ENCODE measurements around the gene BCL11A. TPM values are rescaled to one million over a fixed set of nuclear protein-coding genes. Genes with fewer than 3 reads are reported as not detected.

Gene BCL11A
- total RNA-seq, 4 donors from 2014 or later = 0.22 TPM; not detected in 3

DNA sequence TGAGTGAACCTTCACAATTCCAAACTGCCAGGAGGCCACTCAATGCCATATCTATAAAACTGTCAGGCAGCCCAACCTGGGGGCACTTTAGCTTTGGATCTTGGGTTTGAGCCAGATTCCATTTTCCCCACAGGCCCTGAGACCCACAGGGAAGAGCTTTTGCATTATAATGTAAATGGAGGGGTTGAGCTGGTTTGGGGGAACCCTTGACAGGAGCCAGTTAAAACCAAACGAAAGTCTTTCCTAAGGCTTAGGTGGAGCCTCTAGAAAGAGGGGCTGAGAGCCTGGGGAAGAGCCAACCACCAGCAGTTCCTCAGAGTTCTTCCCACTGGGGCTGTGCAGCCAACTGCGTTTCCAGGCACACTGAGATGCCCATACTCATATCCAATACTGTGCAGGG is 42.7 kb downstream of the BCL11A start:
- TF ChIP-seq, protein P1, sequence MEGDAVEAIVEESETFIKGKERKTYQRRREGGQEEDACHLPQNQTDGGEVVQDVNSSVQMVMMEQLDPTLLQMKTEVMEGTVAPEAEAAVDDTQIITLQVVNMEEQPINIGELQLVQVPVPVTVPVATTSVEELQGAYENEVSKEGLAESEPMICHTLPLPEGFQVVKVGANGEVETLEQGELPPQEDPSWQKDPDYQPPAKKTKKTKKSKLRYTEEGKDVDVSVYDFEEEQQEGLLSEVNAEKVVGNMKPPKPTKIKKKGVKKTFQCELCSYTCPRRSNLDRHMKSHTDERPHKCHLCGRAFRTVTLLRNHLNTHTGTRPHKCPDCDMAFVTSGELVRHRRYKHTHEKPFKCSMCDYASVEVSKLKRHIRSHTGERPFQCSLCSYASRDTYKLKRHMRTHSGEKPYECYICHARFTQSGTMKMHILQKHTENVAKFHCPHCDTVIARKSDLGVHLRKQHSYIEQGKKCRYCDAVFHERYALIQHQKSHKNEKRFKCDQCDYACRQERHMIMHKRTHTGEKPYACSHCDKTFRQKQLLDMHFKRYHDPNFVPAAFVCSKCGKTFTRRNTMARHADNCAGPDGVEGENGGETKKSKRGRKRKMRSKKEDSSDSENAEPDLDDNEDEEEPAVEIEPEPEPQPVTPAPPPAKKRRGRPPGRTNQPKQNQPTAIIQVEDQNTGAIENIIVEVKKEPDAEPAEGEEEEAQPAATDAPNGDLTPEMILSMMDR (IDR thresholded peaks at IDR 0.05) = no peak
- TF ChIP-seq POLR2A (IDR thresholded peaks at IDR 0.05) = no peak
- no peak for TF ChIP-seq EP300 (IDR thresholded peaks at IDR 0.05)
- H3K36me3 ChIP-seq = no peaks in the 10 kb centered on the region
- H3K27me3 ChIP-seq = no peaks in the 10 kb centered on the region
- 64 to 93% methylated on average over 2 of the region's 2 CpGs for WGBS, 2 donors
- peaks cover 0 to 4% (median 0%) of the 10 kb centered on the region in 4 donors for H3K4me1 ChIP-seq
- H3K27ac ChIP-seq = no peak overlapping the region
- H3K4me3 ChIP-seq = no peak overlapping the region
- DNase-seq (ENCODE audit: low spot score in 2 of 2) = no peak
- no peaks in the 10 kb centered on the region for H3K9me3 ChIP-seq

DNA sequence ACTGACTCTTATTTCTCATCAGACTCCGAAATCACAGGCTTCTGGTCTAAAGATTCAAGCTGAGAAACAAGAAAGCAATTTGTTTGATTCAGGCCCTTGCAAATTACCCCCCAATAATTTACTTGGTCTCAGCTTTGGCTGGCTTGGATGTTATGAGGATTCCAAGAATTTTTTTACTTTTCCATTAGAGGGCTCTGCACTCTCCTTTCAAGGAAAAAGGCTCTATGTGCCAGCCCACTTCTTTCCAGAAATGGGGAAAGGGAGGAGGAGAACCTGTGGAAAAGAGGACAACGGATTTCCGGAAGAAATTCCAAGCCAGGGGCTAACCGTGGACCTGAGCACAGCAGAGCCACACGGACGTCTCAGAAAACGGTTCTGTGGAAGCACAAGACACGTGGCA is 44.4 kb downstream of the BCL11A start:
- no peak overlapping the region for H3K27ac ChIP-seq
- no peak overlapping the region for H3K4me3 ChIP-seq
- TF ChIP-seq, protein P1 (IDR thresholded peaks at IDR 0.05) = no peak
- TF ChIP-seq EP300 (IDR thresholded peaks at IDR 0.05) (no peak), POLR2A (IDR thresholded peaks at IDR 0.05) (no peak)
- H3K27me3 ChIP-seq = no peaks in the 10 kb centered on the region
- no peaks in the 10 kb centered on the region for H3K36me3 ChIP-seq
- no peak for DNase-seq (ENCODE audit: low spot score in 2 of 2)
- no peaks in the 10 kb centered on the region for H3K9me3 ChIP-seq
- WGBS, 2 donors = 77% methylated on average over 8 of the region's 8 CpGs
- peaks cover 0 to 4% (median 0%) of the 10 kb centered on the region in 4 donors for H3K4me1 ChIP-seq

DNA sequence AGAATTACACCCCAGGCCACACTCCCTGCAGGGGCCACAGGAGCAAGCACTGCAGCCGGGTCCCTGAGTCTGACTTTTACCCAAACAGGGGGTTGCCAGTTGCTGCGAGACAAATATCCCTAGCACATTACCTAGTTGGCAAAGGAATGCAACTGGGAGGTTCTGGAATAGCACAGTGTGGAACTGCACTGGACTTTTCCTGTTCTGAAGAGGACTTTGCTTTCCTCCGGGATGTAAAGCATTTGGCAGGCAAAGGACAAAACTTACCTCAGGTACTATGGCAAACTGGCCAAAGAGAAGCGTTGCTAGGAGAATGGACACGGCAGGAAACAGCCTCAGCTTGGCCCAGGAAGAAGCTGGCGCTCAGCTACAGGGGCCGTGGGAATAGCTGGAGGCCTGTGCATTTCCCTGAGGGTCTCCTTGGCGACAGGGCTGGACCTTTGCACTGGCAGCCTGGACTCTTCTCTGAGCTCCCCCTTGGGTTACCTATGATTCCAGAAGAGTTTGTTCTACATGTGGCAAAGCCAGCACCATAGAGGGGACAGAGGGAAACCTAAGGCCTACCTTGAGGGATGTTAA is 45.0 kb downstream of the BCL11A start:
- H3K9me3 ChIP-seq = no peaks in the 10 kb centered on the region
- 69 to 75% methylated on average over 7 to 8 of the region's 8 CpGs for WGBS, 2 donors
- DNase-seq (ENCODE audit: low spot score in 2 of 2) = no peak
- H3K4me1 ChIP-seq = peaks cover 0 to 4% (median 0%) of the 10 kb centered on the region in 4 donors
- H3K27ac ChIP-seq = no peak overlapping the region
- TF ChIP-seq, protein P1 (IDR thresholded peaks at IDR 0.05) = no peak
- TF ChIP-seq POLR2A (IDR thresholded peaks at IDR 0.05) (no peak), EP300 (IDR thresholded peaks at IDR 0.05) (no peak)
- H3K27me3 ChIP-seq = no peaks in the 10 kb centered on the region
- no peaks in the 10 kb centered on the region for H3K36me3 ChIP-seq
- H3K4me3 ChIP-seq = no peak overlapping the region

DNA sequence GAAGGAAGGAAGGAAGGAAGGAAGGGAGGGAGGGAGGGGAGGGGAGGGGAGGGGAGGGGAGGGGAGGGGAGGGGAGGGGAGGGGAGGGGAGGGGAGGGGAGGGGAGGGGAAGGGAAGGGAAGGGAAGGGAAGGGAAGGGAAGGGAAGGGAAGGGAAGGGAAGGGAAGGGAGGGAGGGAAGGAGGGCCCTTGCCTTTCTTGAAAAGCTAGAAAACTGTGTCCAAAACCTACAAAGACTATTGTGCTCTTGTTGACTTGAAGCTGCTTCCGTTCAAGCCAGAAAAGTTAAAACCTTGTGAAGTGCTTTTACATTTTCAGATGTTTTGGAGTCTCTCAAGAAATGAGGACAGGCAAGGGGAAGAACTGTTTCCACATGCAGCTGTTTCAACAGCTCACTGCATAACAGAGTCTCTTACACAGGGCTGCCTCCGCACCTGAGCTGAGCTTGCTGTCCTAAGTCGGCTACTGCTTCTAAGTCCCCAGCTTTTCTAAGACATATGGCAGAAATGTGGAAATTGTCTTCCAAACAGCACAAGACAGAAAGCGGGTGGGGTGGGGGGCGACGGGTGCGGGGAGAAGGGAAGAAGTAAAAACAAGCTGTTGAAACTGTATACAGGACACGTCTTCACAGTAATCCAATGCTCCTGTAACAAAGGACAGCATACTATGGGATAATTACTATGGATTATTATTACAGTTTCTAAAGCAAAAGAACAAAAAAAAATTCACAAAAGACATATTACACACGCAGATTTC is 46.1 kb downstream of the BCL11A start:
- H3K9me3 ChIP-seq = no peaks in the 10 kb centered on the region
- no peaks in the 10 kb centered on the region for H3K36me3 ChIP-seq
- 59 to 63% methylated on average over 9 of the region's 9 CpGs for WGBS, 2 donors
- TF ChIP-seq EP300 (IDR thresholded peaks at IDR 0.05) (no peak), POLR2A (IDR thresholded peaks at IDR 0.05) (no peak)
- TF ChIP-seq, protein P1 (IDR thresholded peaks at IDR 0.05) = no peak
- H3K4me3 ChIP-seq = no peak overlapping the region
- no peaks in the 10 kb centered on the region for H3K27me3 ChIP-seq
- no peak overlapping the region for H3K27ac ChIP-seq
- DNase-seq (ENCODE audit: low spot score in 2 of 2) = no peak
- H3K4me1 ChIP-seq = peaks cover 0 to 3% (median 0%) of the 10 kb centered on the region in 4 donors

DNA sequence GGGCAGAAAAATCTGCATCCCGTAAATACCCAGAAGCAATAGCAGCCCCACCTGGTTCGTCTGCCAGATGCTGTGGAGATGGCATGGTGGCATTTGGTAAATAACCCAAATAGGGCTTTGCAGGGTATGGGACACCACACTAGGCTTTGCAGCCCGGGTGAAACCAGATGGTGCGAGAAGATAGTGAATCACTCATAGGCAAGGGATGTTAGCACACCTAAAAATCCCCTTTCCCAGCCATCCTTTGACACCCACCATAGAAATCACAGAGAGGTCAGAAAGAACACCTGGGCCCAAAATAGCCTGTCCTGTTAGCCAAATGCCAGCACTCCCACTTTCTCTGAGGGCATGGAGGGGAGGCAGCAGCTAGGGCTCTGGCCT is 47.6 kb downstream of the BCL11A start:
- H3K27ac ChIP-seq = no peak overlapping the region
- TF ChIP-seq, protein P1 (IDR thresholded peaks at IDR 0.05) = no peak
- no peak for TF ChIP-seq POLR2A (IDR thresholded peaks at IDR 0.05)
- no peak for TF ChIP-seq EP300 (IDR thresholded peaks at IDR 0.05)
- H3K4me1 ChIP-seq = no peaks in the 10 kb centered on the region
- DNase-seq (ENCODE audit: low spot score in 2 of 2) = no peak
- H3K27me3 ChIP-seq = no peaks in the 10 kb centered on the region
- no peaks in the 10 kb centered on the region for H3K9me3 ChIP-seq
- no peaks in the 10 kb centered on the region for H3K36me3 ChIP-seq
- no peak overlapping the region for H3K4me3 ChIP-seq
- WGBS, 2 donors = 90 to 91% methylated on average over 4 of the region's 4 CpGs
